Panc1 (cell line): ENCODE measurements around the gene CDCA3. TPM values are rescaled to one million over a fixed set of nuclear protein-coding genes. Genes with fewer than 3 reads are reported as not detected.
A peak's percentile ranks its signal among the peaks of the same experiment; 100 is the strongest.

ENCODE experiments used
- ATAC-seq: fragments of 200-7000 bp; cut with Tn5 transposase; 2 replicates; pipeline ENCODE4 v1.9.1; 2020; ENCODE audit warnings: mild to moderate bottlenecking, moderate library complexity
- Bru-seq: library from RNA; stranded (reverse); fragments of 400-500 nt; gene quantifications from one replicate; lab custom pipeline; 2021; lab: Mats Ljungman, UMichigan
- BruChase-seq, 2 experiments: library from RNA; stranded (reverse); fragments of 400-500 nt; gene quantifications; one replicate each; lab custom pipeline; 2021; lab: Mats Ljungman, UMichigan
- BruUV-seq: library from RNA; stranded (reverse); fragments of 400-500 nt; replicated peaks from 2 replicates; lab custom pipeline; 2021; lab: Mats Ljungman, UMichigan
- CTCF ChIA-PET: fragments of 300-600 bp; sonication (Branson Sonifier 250); formaldehyde crosslinking; loops from one replicate; lab custom pipeline; 2022; ENCODE audit warnings: antibody characterized with exemption; lab: Charles Lee
- POLR2A ChIA-PET: fragments of 300-600 bp; sonication (Branson Sonifier 250); formaldehyde crosslinking; loops from one replicate; lab custom pipeline; 2022; ENCODE audit warnings: antibody characterized with exemption; lab: Charles Lee
- DNase-seq: peaks from one replicate; pipeline ENCODE4 v3.0.0-alpha.2; 2010; ENCODE audit warnings: low read depth, low spot score
- H3K27ac ChIP-seq: 2 replicates; pipeline ENCODE4 v1.5.1; 2011; ENCODE audit warnings: mild to moderate bottlenecking, low read length, inconsistent platforms
- H3K27me3 ChIP-seq: fragments of 200-500 bp; sonication (Bioruptor generic); 2 replicates; pipeline ENCODE4 v1.6.0; 2014; ENCODE audit warnings: low read length, inconsistent platforms; ENCODE audit not compliant: control insufficient read depth, insufficient read depth
- H3K36me3 ChIP-seq: fragments of 200-500 bp; sonication (Bioruptor generic); 2 replicates; pipeline ENCODE4 v1.5.1; 2014; ENCODE audit warnings: inconsistent platforms, mild to moderate bottlenecking, low read length, moderate library complexity; ENCODE audit not compliant: control insufficient read depth, insufficient read depth
- H3K4me1 ChIP-seq: 2 replicates; pipeline ENCODE4 v1.5.1; 2011; ENCODE audit warnings: inconsistent platforms, mild to moderate bottlenecking, low read length, moderate library complexity; ENCODE audit not compliant: control insufficient read depth, insufficient read depth
- H3K4me3 ChIP-seq, 2 experiments: 2 replicates each; pipeline ENCODE4 v1.5.1; 2011 to 2012; ENCODE audit warnings: low read depth in 2 of 2, low read length in 2 of 2, mild to moderate bottlenecking in 2 of 2, inconsistent platforms in 1 of 2, moderate library complexity in 1 of 2
- H3K9me3 ChIP-seq: fragments of 200-500 bp; sonication (Bioruptor generic); 2 replicates; pipeline ENCODE4 v1.5.1; 2014; ENCODE audit warnings: low read depth, mild to moderate bottlenecking, inconsistent platforms, low read length, moderate library complexity; ENCODE audit not compliant: control insufficient read depth, insufficient read depth
- POLR2AphosphoS5 ChIP-seq: IDR thresholded peaks from 2 replicates; pipeline ENCODE4 v1.6.1; 2012; ENCODE audit warnings: mild to moderate bottlenecking, low read depth, low read length, moderate library complexity
- REST ChIP-seq, 2 experiments: IDR thresholded peaks; 2 replicates each; pipeline ENCODE4 v1.6.1; 2011 to 2012; ENCODE audit warnings: low read depth in 2 of 2, control low read depth in 1 of 2, low read length in 1 of 2, mild to moderate bottlenecking in 1 of 2, moderate library complexity in 1 of 2; ENCODE audit not compliant: insufficient read depth in 1 of 2
- SIN3A ChIP-seq: IDR thresholded peaks from 2 replicates; pipeline ENCODE4 v1.6.1; 2012; ENCODE audit warnings: low read depth, mild to moderate bottlenecking, low read length, moderate library complexity, borderline replicate concordance; ENCODE audit not compliant: insufficient read depth
- TCF7L2 ChIP-seq: IDR thresholded peaks from 2 replicates; pipeline ENCODE4 v1.6.1; 2011; ENCODE audit warnings: mild to moderate bottlenecking, low read depth, low read length, inconsistent platforms
- in situ Hi-C: cut with HindIII; loops from 2 replicates; pipeline ENCODE4 v1.10.0; 2016; ENCODE audit warnings: low sequenced_read_pairs, low pct_unique_long_range_greater_than_20kb
- intact Hi-C: fragments of 100-400 bp; cut with micrococcal nuclease; formaldehyde crosslinking; loops from one replicate; pipeline ENCODE4 v1.10.0; 2022; ENCODE audit not compliant: unreplicated experiment
- long read RNA-seq: library from polyadenylated mRNA; unstranded; transcript quantifications from one replicate; pipeline ENCODE4 v2.0.0, GENCODE V29; 2021; ENCODE audit not compliant: unreplicated experiment
- polyA plus RNA-seq: library from polyadenylated mRNA; unstranded; fragments of >200 nt; gene quantifications from one replicate; pipeline ENCODE4 v1.2.1, GENCODE V29; 2012; ENCODE audit warnings: missing spikeins; ENCODE audit not compliant: insufficient read length
- total RNA-seq: library from RNA; stranded (reverse); gene quantifications from one replicate; pipeline ENCODE4 v1.2.1, GENCODE V29; 2021; ENCODE audit not compliant: unreplicated experiment
- TF ChIP-seq, protein P1 (sequence below): fragments of 450-650 bp; IDR thresholded peaks from 2 replicates; pipeline ENCODE4 v1.5.1; 2017; ENCODE audit warnings: mild to moderate bottlenecking

Gene CDCA3
- total RNA-seq (59.0 TPM), Bru-seq, nascent RNA (percentile 72 among the genes with signal in this experiment), BruChase-seq, experiment 1, labeled RNA remaining after a 2-hour chase (percentile 74 among the genes with signal in this experiment), BruChase-seq, experiment 2, labeled RNA remaining after a 6-hour chase (percentile 82 among the genes with signal in this experiment)
- 33.8 TPM for polyA plus RNA-seq
- long read RNA-seq, transcript CDCA3-208 (5 exons, 985 nt), result minor isoform, 5 of 58 reads
- long read RNA-seq, transcript CDCA3-207 (6 exons, 1,943 nt), result major isoform, 34 of 58 reads
- long read RNA-seq, partial matches to known transcripts, result 6 of 58 reads
- long read RNA-seq, other reads (novel, unspliced or antisense), result 9 of 58 reads

- no TSS peak for BruUV-seq
- Histone ChIP-seq H3K9me3 (no peaks in the 10 kb centered on the region), H3K36me3 (peaks cover 10% of the 10 kb centered on the region), H3K4me1 (peaks cover 15% of the 10 kb centered on the region), H3K4me3 (peak within 1 kb of the TSS; percentile 75 to 89), H3K27me3 (no peaks in the 10 kb centered on the region), H3K27ac (peak within 1 kb of the TSS; percentile 94)
- ChIA-PET CTCF (interaction anchor here (0.6 to 1.0 kb wide), 3 partner anchors 17 to 109 kb away, joined by 3 to 5 read pairs (median 4); no protein-coding TSS in a partner anchor), POLR2A (interaction anchor here (0.5 to 1.1 kb wide), 3 partner anchors 16 to 128 kb away, joined by 3 to 5 read pairs (median 3); partner anchors contain the start of gene COPS7A)
- in situ Hi-C loops (no loop called here), intact Hi-C loops (no loop called here)
- peak; percentile 87 for TF ChIP-seq SIN3A
- TF ChIP-seq TCF7L2, result no peak
- no peak; the same call in none of the 2 replicates for TF ChIP-seq POLR2AphosphoS5
- ATAC-seq, result peak; percentile 84
- peak; percentile 84 for DNase-seq
These were observed at the start of gene CDCA3 for GRCh38 chr12:6851153-6851920. Gene CDCA3, minus strand, starts transcription at chr12:6851286. Its CDS starts 334 bp downstream, at chr12:6850952.

GRCh38 chr12:6899837-6900519 is 48.9 kb upstream of the CDCA3 start:
- H3K4me1 ChIP-seq, result no peaks in the 10 kb centered on the region; the same call in 1 of the 2 replicates
- H3K36me3 ChIP-seq, result no peaks in the 10 kb centered on the region
- ATAC-seq, result no peak
- ChIA-PET CTCF (no interaction called here), POLR2A (no interaction called here)
- in situ Hi-C loops, result no loop called here
- intact Hi-C loops, result no loop called here
- BruUV-seq, result no TSS peak
- no peaks in the 10 kb centered on the region for H3K9me3 ChIP-seq
- TF ChIP-seq REST (IDR thresholded peaks at IDR 0.05; ENCODE audit: insufficient read depth in 1 of 2, low read depth in 2 of 2, low read length in 1 of 2), result no peak
- no peak for TF ChIP-seq SIN3A
- TF ChIP-seq, protein P1, sequence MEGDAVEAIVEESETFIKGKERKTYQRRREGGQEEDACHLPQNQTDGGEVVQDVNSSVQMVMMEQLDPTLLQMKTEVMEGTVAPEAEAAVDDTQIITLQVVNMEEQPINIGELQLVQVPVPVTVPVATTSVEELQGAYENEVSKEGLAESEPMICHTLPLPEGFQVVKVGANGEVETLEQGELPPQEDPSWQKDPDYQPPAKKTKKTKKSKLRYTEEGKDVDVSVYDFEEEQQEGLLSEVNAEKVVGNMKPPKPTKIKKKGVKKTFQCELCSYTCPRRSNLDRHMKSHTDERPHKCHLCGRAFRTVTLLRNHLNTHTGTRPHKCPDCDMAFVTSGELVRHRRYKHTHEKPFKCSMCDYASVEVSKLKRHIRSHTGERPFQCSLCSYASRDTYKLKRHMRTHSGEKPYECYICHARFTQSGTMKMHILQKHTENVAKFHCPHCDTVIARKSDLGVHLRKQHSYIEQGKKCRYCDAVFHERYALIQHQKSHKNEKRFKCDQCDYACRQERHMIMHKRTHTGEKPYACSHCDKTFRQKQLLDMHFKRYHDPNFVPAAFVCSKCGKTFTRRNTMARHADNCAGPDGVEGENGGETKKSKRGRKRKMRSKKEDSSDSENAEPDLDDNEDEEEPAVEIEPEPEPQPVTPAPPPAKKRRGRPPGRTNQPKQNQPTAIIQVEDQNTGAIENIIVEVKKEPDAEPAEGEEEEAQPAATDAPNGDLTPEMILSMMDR, result no peak
- TF ChIP-seq POLR2AphosphoS5, result no peak
- no peak for TF ChIP-seq TCF7L2
- no peak overlapping the region for H3K4me3 ChIP-seq
- no peak overlapping the region for H3K27ac ChIP-seq
- no peaks in the 10 kb centered on the region for H3K27me3 ChIP-seq
- no peak for DNase-seq
